SK-N-SH (cell line): ENCODE data around the gene ZNF282.

Experiments used
- EZH2phosphoT487 ChIP-seq: fragments of 200-600 bp; sonication (generic); IDR thresholded peaks from 2 replicates; pipeline ENCODE4 v1.6.1; 2017; ENCODE audit warnings: low read depth, mixed run types, mild to moderate bottlenecking, antibody characterized with exemption, moderate library complexity, borderline replicate concordance
- FOXM1 ChIP-seq: IDR thresholded peaks from 2 replicates; pipeline ENCODE4 v1.4.0; 2012; ENCODE audit warnings: low read depth, mild to moderate bottlenecking
- RFX5 ChIP-seq: IDR thresholded peaks from 2 replicates; pipeline ENCODE4 v1.6.1; 2012; ENCODE audit warnings: mild to moderate bottlenecking, improper control_type of control experiment, low read length
- TEAD4 ChIP-seq: IDR thresholded peaks from 2 replicates; pipeline ENCODE4 v1.4.0; 2012; ENCODE audit warnings: mild to moderate bottlenecking, borderline replicate concordance; ENCODE audit not compliant: insufficient read depth
- TF ChIP-seq, protein P1 (sequence below): fragments of 200-600 bp; sonication (generic); IDR thresholded peaks from 2 replicates; pipeline ENCODE4 v1.6.1; 2017; ENCODE audit warnings: antibody characterized with exemption, mild to moderate bottlenecking, moderate library complexity
- TF ChIP-seq, protein P2 (sequence below): fragments of 150-350 bp; IDR thresholded peaks from 2 replicates; pipeline ENCODE4 v1.6.1; 2017; ENCODE audit warnings: antibody characterized with exemption, low read length, low read depth, borderline replicate concordance

DNA sequence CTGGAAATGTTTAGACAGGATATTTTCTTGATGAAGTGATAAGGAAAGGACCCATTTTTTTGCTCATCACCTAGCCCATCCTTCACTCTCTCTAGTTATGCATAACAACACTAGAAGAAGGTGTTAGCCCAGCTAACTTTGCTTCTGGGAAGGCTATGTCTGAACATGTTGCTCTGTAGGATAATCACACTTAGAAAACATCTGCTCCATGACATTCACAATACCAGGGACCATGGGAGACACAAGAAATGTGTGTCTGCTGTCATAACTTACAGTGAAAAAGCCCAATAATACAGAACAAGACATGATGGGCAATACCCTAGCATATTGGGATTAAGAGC is 13.9 kb upstream of the ZNF282 start:
- TF ChIP-seq, protein P1, sequence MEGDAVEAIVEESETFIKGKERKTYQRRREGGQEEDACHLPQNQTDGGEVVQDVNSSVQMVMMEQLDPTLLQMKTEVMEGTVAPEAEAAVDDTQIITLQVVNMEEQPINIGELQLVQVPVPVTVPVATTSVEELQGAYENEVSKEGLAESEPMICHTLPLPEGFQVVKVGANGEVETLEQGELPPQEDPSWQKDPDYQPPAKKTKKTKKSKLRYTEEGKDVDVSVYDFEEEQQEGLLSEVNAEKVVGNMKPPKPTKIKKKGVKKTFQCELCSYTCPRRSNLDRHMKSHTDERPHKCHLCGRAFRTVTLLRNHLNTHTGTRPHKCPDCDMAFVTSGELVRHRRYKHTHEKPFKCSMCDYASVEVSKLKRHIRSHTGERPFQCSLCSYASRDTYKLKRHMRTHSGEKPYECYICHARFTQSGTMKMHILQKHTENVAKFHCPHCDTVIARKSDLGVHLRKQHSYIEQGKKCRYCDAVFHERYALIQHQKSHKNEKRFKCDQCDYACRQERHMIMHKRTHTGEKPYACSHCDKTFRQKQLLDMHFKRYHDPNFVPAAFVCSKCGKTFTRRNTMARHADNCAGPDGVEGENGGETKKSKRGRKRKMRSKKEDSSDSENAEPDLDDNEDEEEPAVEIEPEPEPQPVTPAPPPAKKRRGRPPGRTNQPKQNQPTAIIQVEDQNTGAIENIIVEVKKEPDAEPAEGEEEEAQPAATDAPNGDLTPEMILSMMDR = no peak
- no peak for TF ChIP-seq TEAD4
- TF ChIP-seq EZH2phosphoT487 = no peak
- TF ChIP-seq, protein P2, sequence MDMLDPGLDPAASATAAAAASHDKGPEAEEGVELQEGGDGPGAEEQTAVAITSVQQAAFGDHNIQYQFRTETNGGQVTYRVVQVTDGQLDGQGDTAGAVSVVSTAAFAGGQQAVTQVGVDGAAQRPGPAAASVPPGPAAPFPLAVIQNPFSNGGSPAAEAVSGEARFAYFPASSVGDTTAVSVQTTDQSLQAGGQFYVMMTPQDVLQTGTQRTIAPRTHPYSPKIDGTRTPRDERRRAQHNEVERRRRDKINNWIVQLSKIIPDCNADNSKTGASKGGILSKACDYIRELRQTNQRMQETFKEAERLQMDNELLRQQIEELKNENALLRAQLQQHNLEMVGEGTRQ = no peak
- no peak for TF ChIP-seq RFX5
- no peak for TF ChIP-seq FOXM1
